MM.1S (cell line): ENCODE measurements around the gene CASTOR1.

Experiments used
- EZH2 ChIP-seq: fragments of 300-600 bp; sonication (generic); optimal IDR thresholded peaks from 2 replicates; pipeline ENCODE3; 2017; ENCODE audit warnings: low read depth, mild to moderate bottlenecking, antibody characterized with exemption, low read length, mixed read lengths
- TF ChIP-seq, protein P1 (sequence below): fragments of 300-600 bp; sonication (generic); IDR thresholded peaks from 2 replicates; pipeline ENCODE4 v1.5.1; 2016; ENCODE audit warnings: antibody characterized with exemption, low read length, mixed read lengths

DNA sequence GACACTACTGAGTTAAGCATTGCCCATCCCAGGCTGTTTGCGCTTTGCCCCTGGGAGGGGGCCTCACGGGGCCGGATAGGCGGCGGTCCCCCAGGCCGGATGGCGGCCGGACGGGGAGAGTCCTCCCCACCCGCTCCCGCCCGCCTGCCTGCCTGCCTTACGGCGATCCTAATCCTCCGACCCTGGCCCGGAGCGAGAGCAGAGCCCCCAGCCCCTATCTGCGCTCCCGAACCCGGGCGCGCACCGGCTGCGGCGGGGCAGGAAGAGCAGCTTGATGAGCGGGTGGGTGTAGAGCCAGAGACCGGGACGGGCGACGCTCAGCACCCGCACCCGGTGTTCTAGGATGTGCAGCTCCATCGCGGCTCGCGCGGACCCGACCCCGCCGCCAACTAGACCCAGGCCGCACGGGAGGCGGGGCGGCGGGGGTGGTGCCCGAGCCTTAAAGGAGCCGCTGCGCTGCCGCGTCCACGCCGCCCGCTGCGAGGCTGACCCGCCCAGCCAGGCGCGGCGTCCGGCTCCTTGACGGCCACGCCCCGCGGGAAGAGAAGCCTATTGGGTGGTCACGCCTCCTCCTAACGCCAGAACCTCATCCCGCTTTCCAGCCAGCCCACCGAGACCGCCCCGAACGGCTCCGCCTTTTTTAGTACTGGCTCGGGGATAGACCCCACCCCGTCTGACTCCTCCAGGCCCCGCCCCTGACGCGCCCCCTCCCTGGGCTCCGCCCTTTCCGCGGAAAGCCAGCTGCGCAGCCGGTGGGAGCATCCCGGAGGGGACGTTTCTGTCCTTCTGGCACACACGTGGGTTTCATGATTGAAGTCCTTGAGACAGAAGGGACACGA is at the start of gene CASTOR1:
- TF ChIP-seq, protein P1, sequence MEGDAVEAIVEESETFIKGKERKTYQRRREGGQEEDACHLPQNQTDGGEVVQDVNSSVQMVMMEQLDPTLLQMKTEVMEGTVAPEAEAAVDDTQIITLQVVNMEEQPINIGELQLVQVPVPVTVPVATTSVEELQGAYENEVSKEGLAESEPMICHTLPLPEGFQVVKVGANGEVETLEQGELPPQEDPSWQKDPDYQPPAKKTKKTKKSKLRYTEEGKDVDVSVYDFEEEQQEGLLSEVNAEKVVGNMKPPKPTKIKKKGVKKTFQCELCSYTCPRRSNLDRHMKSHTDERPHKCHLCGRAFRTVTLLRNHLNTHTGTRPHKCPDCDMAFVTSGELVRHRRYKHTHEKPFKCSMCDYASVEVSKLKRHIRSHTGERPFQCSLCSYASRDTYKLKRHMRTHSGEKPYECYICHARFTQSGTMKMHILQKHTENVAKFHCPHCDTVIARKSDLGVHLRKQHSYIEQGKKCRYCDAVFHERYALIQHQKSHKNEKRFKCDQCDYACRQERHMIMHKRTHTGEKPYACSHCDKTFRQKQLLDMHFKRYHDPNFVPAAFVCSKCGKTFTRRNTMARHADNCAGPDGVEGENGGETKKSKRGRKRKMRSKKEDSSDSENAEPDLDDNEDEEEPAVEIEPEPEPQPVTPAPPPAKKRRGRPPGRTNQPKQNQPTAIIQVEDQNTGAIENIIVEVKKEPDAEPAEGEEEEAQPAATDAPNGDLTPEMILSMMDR: no peak
- no peak for TF ChIP-seq EZH2
